B cell (primary cell): ENCODE results near the gene TMSB4X.

Source experiments
- EZH2 ChIP-seq: IDR thresholded peaks from 2 replicates; pipeline ENCODE4 v1.6.1; 2012; ENCODE audit warnings: borderline replicate concordance, low read depth, mild to moderate bottlenecking, moderate library complexity, low read length; ENCODE audit not compliant: insufficient read depth, poor library complexity, severe bottlenecking
- TF ChIP-seq, protein P1 (sequence below): fragments of 200-600 bp; IDR thresholded peaks from one replicate; pipeline ENCODE4 v1.8.0; 2022; ENCODE audit warnings: antibody characterized with exemption, mild to moderate bottlenecking

DNA sequence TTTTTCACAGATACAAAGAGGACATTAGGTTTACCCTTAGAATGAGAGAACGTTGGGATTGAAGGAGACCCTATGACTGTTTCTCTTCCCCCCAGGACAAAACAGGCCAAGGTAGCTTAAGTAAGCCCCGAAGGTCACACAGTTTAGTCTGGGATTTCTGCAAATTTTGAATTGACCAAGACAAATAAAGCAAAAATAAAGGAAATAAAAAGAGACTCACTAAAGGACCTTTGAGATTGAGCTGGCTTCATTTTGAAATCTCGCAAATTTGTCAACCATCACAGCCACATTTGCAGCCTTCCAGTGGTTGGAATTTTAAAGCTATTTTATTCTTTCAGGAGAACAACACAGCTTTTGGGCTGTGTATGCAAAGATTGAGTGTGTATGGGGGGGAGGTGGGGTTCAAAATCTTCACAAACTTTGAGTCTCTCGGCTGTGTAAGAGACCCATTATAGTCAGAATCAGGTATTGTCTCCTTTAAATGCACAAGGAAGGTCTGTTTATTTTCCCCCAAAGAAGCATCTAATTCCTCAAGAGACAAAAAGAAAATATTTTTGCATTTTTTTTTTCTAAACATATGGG lies 4.2 kb downstream of the TMSB4X start:
- TF ChIP-seq, protein P1, sequence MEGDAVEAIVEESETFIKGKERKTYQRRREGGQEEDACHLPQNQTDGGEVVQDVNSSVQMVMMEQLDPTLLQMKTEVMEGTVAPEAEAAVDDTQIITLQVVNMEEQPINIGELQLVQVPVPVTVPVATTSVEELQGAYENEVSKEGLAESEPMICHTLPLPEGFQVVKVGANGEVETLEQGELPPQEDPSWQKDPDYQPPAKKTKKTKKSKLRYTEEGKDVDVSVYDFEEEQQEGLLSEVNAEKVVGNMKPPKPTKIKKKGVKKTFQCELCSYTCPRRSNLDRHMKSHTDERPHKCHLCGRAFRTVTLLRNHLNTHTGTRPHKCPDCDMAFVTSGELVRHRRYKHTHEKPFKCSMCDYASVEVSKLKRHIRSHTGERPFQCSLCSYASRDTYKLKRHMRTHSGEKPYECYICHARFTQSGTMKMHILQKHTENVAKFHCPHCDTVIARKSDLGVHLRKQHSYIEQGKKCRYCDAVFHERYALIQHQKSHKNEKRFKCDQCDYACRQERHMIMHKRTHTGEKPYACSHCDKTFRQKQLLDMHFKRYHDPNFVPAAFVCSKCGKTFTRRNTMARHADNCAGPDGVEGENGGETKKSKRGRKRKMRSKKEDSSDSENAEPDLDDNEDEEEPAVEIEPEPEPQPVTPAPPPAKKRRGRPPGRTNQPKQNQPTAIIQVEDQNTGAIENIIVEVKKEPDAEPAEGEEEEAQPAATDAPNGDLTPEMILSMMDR = no peak
- TF ChIP-seq EZH2 = no peak
